ENCODE results near the gene SPINT2. TPM values are rescaled to one million over a fixed set of nuclear protein-coding genes. Genes with fewer than 3 reads are reported as not detected.
A peak's percentile ranks its signal among the peaks of the same experiment; 100 is the strongest.

SPINT2 gene
- total RNA-seq, 3 donors from 2014 or later (not counting 1 experiment from before 2014, with no cell fraction given), result 2.7 to 13.7 (median 6.9) TPM

- H3K27me3 Mint-ChIP-seq (ENCODE audit: low read depth in 2 of 2), result peaks cover 0 to 15% of the 10 kb centered on the region in 2 donors
- under 1% methylated on average over 62 of the region's 64 CpGs for WGBS (ENCODE audit: insufficient coverage)
These were observed 51.5 kb downstream of the SPINT2 start, which contains the start of gene YIF1B for GRCh38 chr19:38315657-38316476. TSS of gene YIF1B (minus strand) at chr19:38315947. CDS start at chr19:38315917, 30 bp downstream.

GRCh38 chr19:38316477-38317067 is 52.2 kb downstream of the SPINT2 start:
- Mint-ChIP-seq H3K4me1 (peaks cover 15 to 31% of the 10 kb centered on the region in 2 donors), H3K4me3 (peak overlapping the region; percentile 89), H3K27ac (peak overlapping the region; percentile 76 to 82), H3K36me3 (no peaks in the 10 kb centered on the region), H3K27me3 (ENCODE audit: low read depth in 2 of 2) (peaks cover 0 to 18% of the 10 kb centered on the region in 2 donors), H3K9me3 (no peaks in the 10 kb centered on the region)
- TF ChIP-seq, protein P1, sequence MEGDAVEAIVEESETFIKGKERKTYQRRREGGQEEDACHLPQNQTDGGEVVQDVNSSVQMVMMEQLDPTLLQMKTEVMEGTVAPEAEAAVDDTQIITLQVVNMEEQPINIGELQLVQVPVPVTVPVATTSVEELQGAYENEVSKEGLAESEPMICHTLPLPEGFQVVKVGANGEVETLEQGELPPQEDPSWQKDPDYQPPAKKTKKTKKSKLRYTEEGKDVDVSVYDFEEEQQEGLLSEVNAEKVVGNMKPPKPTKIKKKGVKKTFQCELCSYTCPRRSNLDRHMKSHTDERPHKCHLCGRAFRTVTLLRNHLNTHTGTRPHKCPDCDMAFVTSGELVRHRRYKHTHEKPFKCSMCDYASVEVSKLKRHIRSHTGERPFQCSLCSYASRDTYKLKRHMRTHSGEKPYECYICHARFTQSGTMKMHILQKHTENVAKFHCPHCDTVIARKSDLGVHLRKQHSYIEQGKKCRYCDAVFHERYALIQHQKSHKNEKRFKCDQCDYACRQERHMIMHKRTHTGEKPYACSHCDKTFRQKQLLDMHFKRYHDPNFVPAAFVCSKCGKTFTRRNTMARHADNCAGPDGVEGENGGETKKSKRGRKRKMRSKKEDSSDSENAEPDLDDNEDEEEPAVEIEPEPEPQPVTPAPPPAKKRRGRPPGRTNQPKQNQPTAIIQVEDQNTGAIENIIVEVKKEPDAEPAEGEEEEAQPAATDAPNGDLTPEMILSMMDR (IDR thresholded peaks at IDR 0.05), result no peak
- WGBS (ENCODE audit: insufficient coverage), result 19% methylated on average over 8 of the region's 8 CpGs
- Histone ChIP-seq H3K4me1 (ENCODE audit: control insufficient read depth, insufficient read depth, low read length) (peaks cover 56% of the 10 kb centered on the region), H3K4me3 (ENCODE audit: low read length) (peak overlapping the region; percentile 52), H3K27me3 (ENCODE audit: control insufficient read depth, insufficient read depth, low read length) (no peaks in the 10 kb centered on the region), H3K9me3 (ENCODE audit: control insufficient read depth, insufficient read depth, low read length) (no peaks in the 10 kb centered on the region), H3K36me3 (ENCODE audit: control insufficient read depth, insufficient read depth, low read length) (no peaks in the 10 kb centered on the region), H3K27ac (ENCODE audit: low read length) (peak overlapping the region; percentile 91)
- ATAC-seq (peak; percentile 0 to 9 (median 9)), DNase-seq (no peak)
- intact Hi-C loops (cut with micrococcal nuclease), result loop anchor here (1.0 to 10.0 kb wide), 4 partner anchors 19 to 1102 kb away; partner anchors contain the start of genes CATSPERG, PSMD8, SIPA1L3 and WDR87

More at GRCh38 chr19:38315657-38316476, 51.5 kb downstream of the SPINT2 start, which contains the start of gene YIF1B:
- peak within 1 kb of the TSS; percentile 82 for H3K4me3 ChIP-seq (ENCODE audit: low read length)
- intact Hi-C loops (cut with micrococcal nuclease), result loop anchor here (1.0 to 10.0 kb wide), 4 partner anchors 19 to 1101 kb away; partner anchors contain the start of genes CATSPERG, PSMD8, SIPA1L3 and WDR87
- no peaks in the 10 kb centered on the region for H3K36me3 ChIP-seq (ENCODE audit: control insufficient read depth, insufficient read depth, low read length)
- peaks cover 51% of the 10 kb centered on the region for H3K4me1 ChIP-seq (ENCODE audit: control insufficient read depth, insufficient read depth, low read length)
- no peaks in the 10 kb centered on the region for H3K36me3 Mint-ChIP-seq
- peak within 1 kb of the TSS; percentile 76 to 82 for H3K27ac Mint-ChIP-seq
- TF ChIP-seq, protein P1 (IDR thresholded peaks at IDR 0.05), result no peak
- H3K27ac ChIP-seq (ENCODE audit: low read length), result peak within 1 kb of the TSS; percentile 94
- peak within 1 kb of the TSS; percentile 89 for H3K4me3 Mint-ChIP-seq
- no peaks in the 10 kb centered on the region for H3K9me3 ChIP-seq (ENCODE audit: control insufficient read depth, insufficient read depth, low read length)
- ATAC-seq, result peak; percentile 89 to 96 (median 91)
- H3K9me3 Mint-ChIP-seq, result no peaks in the 10 kb centered on the region
- peak; percentile 95 to 97 for DNase-seq
- H3K4me1 Mint-ChIP-seq, result peaks cover 15 to 29% of the 10 kb centered on the region in 2 donors
- H3K27me3 ChIP-seq (ENCODE audit: control insufficient read depth, insufficient read depth, low read length), result no peaks in the 10 kb centered on the region

- H3K4me1 Mint-ChIP-seq, result peaks cover 15 to 31% of the 10 kb centered on the region in 2 donors
- intact Hi-C loops (cut with micrococcal nuclease), result loop anchor here (5.0 to 10.0 kb wide), 2 partner anchors 410 to 1102 kb away; partner anchors contain the start of genes SIPA1L3, WDR87, ZNF383 and ZNF585B
- H3K36me3 ChIP-seq (ENCODE audit: control insufficient read depth, insufficient read depth, low read length), result no peaks in the 10 kb centered on the region
- H3K4me3 ChIP-seq (ENCODE audit: low read length), result peak overlapping the region; percentile 52
- no peaks in the 10 kb centered on the region for H3K9me3 ChIP-seq (ENCODE audit: control insufficient read depth, insufficient read depth, low read length)
- H3K27ac Mint-ChIP-seq, result peak overlapping the region; percentile 76 to 82
- WGBS (ENCODE audit: insufficient coverage), result 3% methylated on average over 11 of the region's 11 CpGs
- H3K27me3 ChIP-seq (ENCODE audit: control insufficient read depth, insufficient read depth, low read length), result no peaks in the 10 kb centered on the region
- TF ChIP-seq, protein P1 (IDR thresholded peaks at IDR 0.05), result no peak
- no peaks in the 10 kb centered on the region for H3K36me3 Mint-ChIP-seq
- DNase-seq, result peak in 1 of 2 donors; percentile 60
- H3K27ac ChIP-seq (ENCODE audit: low read length), result peak overlapping the region; percentile 91
- H3K4me3 Mint-ChIP-seq, result peak overlapping the region; percentile 89
- H3K9me3 Mint-ChIP-seq, result no peaks in the 10 kb centered on the region
- H3K4me1 ChIP-seq (ENCODE audit: control insufficient read depth, insufficient read depth, low read length), result peaks cover 56% of the 10 kb centered on the region
- no peak for ATAC-seq
- peaks cover 0 to 20% of the 10 kb centered on the region in 2 donors for H3K27me3 Mint-ChIP-seq (ENCODE audit: low read depth in 2 of 2)
These were observed 52.8 kb downstream of the SPINT2 start for GRCh38 chr19:38317104-38317612.

Data from natural killer cell (primary cell).